SIG-M5 (cell line): ENCODE measurements around the gene MBNL1.

Source experiments
- DNase-seq: peaks from one replicate; lab custom pipeline; 2025; lab: John Stamatoyannopoulos, UW

Gene MBNL1

GRCh38 chr3:152448091-152448490, 179.4 kb downstream of the MBNL1 start:
- no peak for DNase-seq

GRCh38 chr3:152452318-152452717, 183.6 kb downstream of the MBNL1 start:
- DNase-seq = no peak

GRCh38 chr3:152454076-152454875, 185.5 kb downstream of the MBNL1 start:
- no peak for DNase-seq

- no peak for DNase-seq
These were observed 187.3 kb downstream of the MBNL1 start for GRCh38 chr3:152455989-152456388.

- no peak for DNase-seq
These were observed 189.0 kb downstream of the MBNL1 start for GRCh38 chr3:152457500-152458375.

- DNase-seq = no peak
These were observed 189.8 kb downstream of the MBNL1 start for GRCh38 chr3:152458376-152459117.

GRCh38 chr3:152459118-152459515, 190.4 kb downstream of the MBNL1 start:
- DNase-seq = no peak

- no peak for DNase-seq
These were observed 190.8 kb downstream of the MBNL1 start for GRCh38 chr3:152459572-152459971.

- DNase-seq = no peak
These were observed 192.2 kb downstream of the MBNL1 start for GRCh38 chr3:152460936-152461335.

GRCh38 chr3:152461460-152461859, 192.7 kb downstream of the MBNL1 start:
- no peak for DNase-seq

- no peak for DNase-seq
These were observed 198.1 kb downstream of the MBNL1 start for GRCh38 chr3:152466784-152467183.

- DNase-seq = no peak
These were observed 200.7 kb downstream of the MBNL1 start for GRCh38 chr3:152469248-152470025.

GRCh38 chr3:152470095-152470494, 201.4 kb downstream of the MBNL1 start:
- no peak for DNase-seq

- DNase-seq = no peak
These were observed 202.2 kb downstream of the MBNL1 start for GRCh38 chr3:152470893-152471292.

- no peak for DNase-seq
These were observed 203.3 kb downstream of the MBNL1 start for GRCh38 chr3:152471814-152472671.

- DNase-seq = no peak
These were observed 203.9 kb downstream of the MBNL1 start for GRCh38 chr3:152472672-152472954.

- DNase-seq = no peak
These were observed 205.9 kb downstream of the MBNL1 start for GRCh38 chr3:152474585-152474984.

- no peak for DNase-seq
These were observed 208.7 kb downstream of the MBNL1 start for GRCh38 chr3:152477422-152477821.

GRCh38 chr3:152480282-152480953, 211.7 kb downstream of the MBNL1 start:
- no peak for DNase-seq

- no peak for DNase-seq
These were observed 217.6 kb downstream of the MBNL1 start for GRCh38 chr3:152486364-152486763.
